ENCODE measurements around the gene CGN.

CGN gene

GRCh38 chr1:151526735-151527525 lies 15.7 kb downstream of the CGN start:
- no peak for DNase-seq

GRCh38 chr1:151529211-151529702 lies 18.1 kb downstream of the CGN start:
- no peak for DNase-seq

- DNase-seq = no peak
Measured at GRCh38 chr1:151529781-151530180, 18.6 kb downstream of the CGN start.

GRCh38 chr1:151530461-151530860 lies 19.3 kb downstream of the CGN start:
- no peak for DNase-seq

GRCh38 chr1:151533870-151534269 lies 22.7 kb downstream of the CGN start:
- DNase-seq = no peak

GRCh38 chr1:151534662-151535278 lies 23.6 kb downstream of the CGN start:
- peak; percentile 85 for DNase-seq

GRCh38 chr1:151535326-151536271 lies 24.4 kb downstream of the CGN start:
- no peak for DNase-seq

- DNase-seq = no peak
Measured at GRCh38 chr1:151536499-151536898, 25.3 kb downstream of the CGN start.

- no peak for DNase-seq
Measured at GRCh38 chr1:151537112-151537511, 25.9 kb downstream of the CGN start.

GRCh38 chr1:151539321-151540020 lies 28.3 kb downstream of the CGN start:
- DNase-seq = peak; percentile 65

- peak; percentile 97 for DNase-seq
Measured at GRCh38 chr1:151540021-151540981, 29.1 kb downstream of the CGN start, which contains the start of gene TUFT1. Gene TUFT1, plus strand, starts transcription at chr1:151540309. Its CDS starts 58 bp downstream, at chr1:151540367.

GRCh38 chr1:151540982-151541377 lies 29.8 kb downstream of the CGN start:
- DNase-seq = no peak

- DNase-seq = no peak
Measured at GRCh38 chr1:151541752-151542151, 30.6 kb downstream of the CGN start.

GRCh38 chr1:151542710-151543129 lies 31.5 kb downstream of the CGN start:
- DNase-seq = no peak

- DNase-seq = no peak
Measured at GRCh38 chr1:151545542-151545941, 34.4 kb downstream of the CGN start.

- DNase-seq = no peak
Measured at GRCh38 chr1:151546011-151546925, 35.1 kb downstream of the CGN start.

GRCh38 chr1:151547119-151547899 lies 36.1 kb downstream of the CGN start:
- DNase-seq = peak; percentile 7

GRCh38 chr1:151547900-151548230 lies 36.7 kb downstream of the CGN start:
- DNase-seq = no peak

GRCh38 chr1:151549199-151549598 lies 38.0 kb downstream of the CGN start:
- no peak for DNase-seq
